AG09319 (cell line): Measurements from ENCODE around the gene TMEM238.

Experiments
- DNase-seq: peaks from one replicate; pipeline ENCODE4 v3.0.0-alpha.2; 2010; ENCODE audit warnings: low read depth; ENCODE audit errors: extremely low read depth
- CTCF ChIP-seq: IDR thresholded peaks from 2 replicates; pipeline ENCODE4 v1.5.1; 2011; ENCODE audit warnings: low read depth, mild to moderate bottlenecking, inconsistent platforms, low read length, moderate library complexity

Gene TMEM238

GRCh38 chr19:55373993-55374757 is 9.9 kb downstream of the TMEM238 start:
- no peak for DNase-seq
- no peak for TF ChIP-seq CTCF

GRCh38 chr19:55373306-55373992 is 10.6 kb downstream of the TMEM238 start:
- DNase-seq: no peak
- TF ChIP-seq CTCF: no peak

DNA sequence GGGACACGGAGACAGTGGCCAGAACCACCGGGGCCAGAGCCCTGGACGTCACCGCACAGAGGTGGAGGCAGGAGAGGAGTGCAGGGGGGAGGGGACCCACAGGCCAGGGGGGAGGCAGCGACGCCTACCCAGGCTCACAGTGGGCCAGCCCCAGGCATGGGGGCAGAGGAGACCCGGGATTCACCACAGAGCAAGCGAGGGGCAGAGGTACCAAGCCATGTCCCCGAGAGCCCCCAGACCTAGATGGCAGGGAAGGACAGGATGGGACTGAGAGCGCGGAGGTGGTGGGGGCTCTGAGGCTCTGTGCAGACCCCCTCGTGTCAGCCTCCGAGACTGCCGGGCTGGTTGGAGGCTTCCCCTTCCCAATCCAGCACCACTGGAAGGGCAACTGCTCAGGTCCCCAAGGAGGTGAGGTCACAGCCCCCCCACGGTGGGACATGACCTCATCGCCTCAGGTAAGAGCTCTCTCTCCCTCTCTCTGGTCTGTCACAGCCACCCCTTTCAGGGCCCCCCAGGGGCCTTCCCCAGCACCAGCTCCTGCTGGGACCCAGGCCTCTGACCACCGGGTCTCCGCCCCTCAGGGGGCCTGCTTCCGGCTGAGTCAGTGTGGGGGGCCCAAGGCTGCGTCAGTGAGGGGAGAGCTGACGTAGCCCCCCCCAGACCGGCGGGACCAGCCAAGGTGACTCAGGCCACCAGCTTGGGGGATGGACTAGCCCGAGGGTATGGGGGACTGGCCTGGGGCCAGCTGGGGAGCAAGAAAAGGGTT is 11.6 kb downstream of the TMEM238 start:
- no peak for DNase-seq
- no peak for TF ChIP-seq CTCF

GRCh38 chr19:55370305-55370988 is 13.6 kb downstream of the TMEM238 start, which contains the start of gene IL11:
Gene IL11 (minus strand): TSS chr19:55370463. CDS start chr19:55370310, 153 bp downstream.
- DNase-seq: no peak
- no peak for TF ChIP-seq CTCF

DNA sequence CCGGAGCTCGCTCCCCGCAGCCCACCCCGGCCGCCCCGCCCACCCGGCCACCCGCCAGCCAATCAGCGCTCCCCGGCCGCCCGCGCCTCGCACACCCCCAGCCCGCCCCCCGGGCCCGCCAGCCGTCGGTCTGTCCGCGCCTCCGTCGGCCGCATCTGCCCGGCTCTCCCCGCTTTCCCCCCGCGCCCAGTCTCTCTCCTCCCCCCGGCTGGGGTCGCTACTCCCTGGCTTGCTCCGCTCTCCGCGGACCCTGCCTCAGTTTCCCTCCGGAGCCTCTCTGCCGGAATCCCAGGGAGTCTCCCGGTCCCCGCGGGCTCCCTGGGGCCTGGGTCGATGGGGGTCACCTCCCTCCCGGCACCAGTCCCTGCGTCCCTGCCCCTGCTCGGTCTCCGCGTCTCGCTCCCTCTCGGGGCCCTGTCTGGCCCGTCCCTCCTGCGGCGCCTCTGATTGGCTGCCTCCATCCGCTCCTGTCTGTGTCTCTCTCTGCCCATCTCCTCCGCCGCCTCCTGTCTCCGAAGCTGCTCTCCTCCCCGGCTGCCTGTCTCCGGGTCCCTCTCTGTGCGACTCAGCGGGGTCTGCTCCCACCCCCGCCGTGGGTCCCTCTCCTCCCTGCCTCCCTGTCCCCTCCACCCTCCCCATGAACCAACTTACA is 14.3 kb downstream of the TMEM238 start:
- no peak for DNase-seq

More for the DNA sequence above, 14.3 kb downstream of the TMEM238 start:
- no peak; the same call in 1 of the 2 replicates for TF ChIP-seq CTCF
